GM18505 (cell line): Measurements from ENCODE around the gene LAMTOR4.

Experiments used
- ATAC-seq: cut with Tn5 transposase; IDR thresholded peaks from one replicate; pipeline ENCODE4 v1.9.1; 2021; ENCODE audit not compliant: unreplicated experiment
- POLR2A ChIP-seq: IDR thresholded peaks from 4 replicates; pipeline ENCODE4 v1.6.1; 2011; ENCODE audit warnings: borderline replicate concordance; ENCODE audit not compliant: insufficient read depth, insufficient read length; ENCODE audit errors: extremely low read depth

LAMTOR4 gene

GRCh38 chr7:100153708-100154535, 5.2 kb downstream of the LAMTOR4 start:
- no peak for ATAC-seq
- no peak for TF ChIP-seq POLR2A

GRCh38 chr7:100154651-100155491, 6.2 kb downstream of the LAMTOR4 start:
- ATAC-seq, result no peak
- TF ChIP-seq POLR2A, result peak; percentile 11

GRCh38 chr7:100155553-100156317, 7.0 kb downstream of the LAMTOR4 start:
- no peak for TF ChIP-seq POLR2A
- ATAC-seq, result no peak

DNA sequence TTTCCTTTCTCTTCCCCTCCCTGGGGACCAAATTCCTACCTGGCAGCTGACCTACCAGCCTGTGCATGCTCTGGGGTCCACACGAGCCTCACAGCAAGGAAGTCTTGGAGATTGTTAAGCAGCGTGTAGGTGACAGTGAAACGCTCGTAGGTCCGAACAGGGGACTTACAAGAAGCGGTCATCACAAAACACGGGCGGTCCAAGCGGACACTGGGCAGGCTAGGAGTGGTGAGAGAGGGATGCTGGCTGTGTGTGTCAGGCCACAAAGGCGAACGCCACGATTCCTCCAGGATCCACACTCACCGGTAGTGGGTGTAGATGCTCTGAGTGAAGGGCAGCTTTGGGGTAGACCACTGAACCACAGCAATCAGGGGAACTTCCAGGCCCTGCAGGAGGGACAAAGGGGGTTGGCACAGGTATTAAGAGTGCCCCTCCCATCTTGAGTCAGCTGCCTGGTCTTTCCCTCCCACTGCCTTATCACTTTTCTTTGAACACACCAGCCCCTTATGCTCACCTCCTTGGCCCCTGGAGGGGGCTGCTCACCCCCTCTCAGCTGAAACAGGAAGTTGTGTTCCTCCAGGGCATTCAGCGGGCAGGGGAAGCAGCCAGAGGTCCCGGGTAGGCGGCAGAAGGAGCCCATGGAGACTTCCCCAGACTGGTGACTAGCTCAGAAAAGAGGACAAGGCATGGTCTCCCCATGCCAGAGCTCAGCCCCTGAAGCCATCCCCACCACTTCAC, 7.8 kb downstream of the LAMTOR4 start:
- no peak for ATAC-seq
- no peak for TF ChIP-seq POLR2A

DNA sequence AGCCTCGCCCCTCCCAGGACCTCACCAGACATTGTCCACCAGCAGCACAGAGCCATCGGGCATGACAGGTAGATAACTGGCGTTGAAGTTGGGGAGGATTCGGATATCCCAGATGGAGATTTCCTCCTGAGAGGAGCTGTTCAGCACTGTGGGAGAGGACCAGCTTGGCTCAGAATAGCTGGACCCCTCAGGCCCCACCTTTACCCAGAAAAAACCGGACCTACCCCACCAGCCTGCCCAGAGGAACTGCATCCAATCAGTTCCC, 8.3 kb downstream of the LAMTOR4 start:
- no peak for TF ChIP-seq POLR2A
- ATAC-seq, result no peak

GRCh38 chr7:100157334-100158228, 8.9 kb downstream of the LAMTOR4 start:
- ATAC-seq, result no peak
- TF ChIP-seq POLR2A, result no peak

DNA sequence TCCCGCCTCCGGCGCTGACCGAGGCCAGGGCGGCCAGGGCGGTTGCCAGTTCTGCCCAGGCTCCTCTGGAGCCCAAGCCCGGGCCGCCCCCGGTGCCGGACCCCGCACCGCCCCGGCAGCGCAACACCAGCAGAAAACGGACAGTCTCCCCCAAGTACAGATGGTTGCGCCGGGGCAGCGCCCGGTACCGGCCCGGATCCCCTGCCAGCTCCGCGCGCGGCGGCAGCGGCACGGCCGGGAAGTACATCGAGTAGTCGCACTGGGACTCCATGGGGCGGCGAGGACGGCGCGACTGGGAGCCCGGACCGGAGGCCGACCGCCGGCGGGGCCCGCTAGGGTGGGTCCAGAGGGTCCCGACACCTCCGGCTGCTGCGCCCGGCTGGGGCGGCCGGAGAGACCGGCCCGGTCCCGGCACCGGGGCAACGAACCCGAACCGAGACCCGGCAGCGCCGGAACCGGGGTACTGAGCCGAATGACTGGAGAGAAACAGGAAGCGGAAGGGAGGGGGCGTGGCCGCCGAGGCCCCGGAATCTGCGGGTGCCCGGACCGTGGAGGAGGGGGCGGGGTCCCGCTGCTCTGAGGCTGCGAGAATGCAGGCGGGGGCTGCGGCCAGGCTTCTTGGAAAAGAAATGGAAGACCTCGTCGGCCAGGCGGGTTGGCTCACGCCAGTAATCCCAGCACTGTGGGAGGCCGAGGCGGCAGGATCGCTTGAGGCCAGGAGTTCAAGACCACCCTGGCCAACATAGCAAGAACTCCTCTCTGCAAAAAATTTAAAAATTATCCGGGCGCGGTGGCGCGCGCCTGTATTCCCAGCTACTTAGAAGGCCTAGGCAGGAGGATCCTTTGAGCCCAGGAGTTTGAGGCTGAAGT, 9.7 kb downstream of the LAMTOR4 start, which contains the start of gene TRAPPC14:
TRAPPC14 (minus strand) TSS at position 495 of the 870 bp plus-strand sequence; CDS start at position 271, 224 bp downstream.
- ATAC-seq, result peak; percentile 67
- peak; percentile 86 for TF ChIP-seq POLR2A

DNA sequence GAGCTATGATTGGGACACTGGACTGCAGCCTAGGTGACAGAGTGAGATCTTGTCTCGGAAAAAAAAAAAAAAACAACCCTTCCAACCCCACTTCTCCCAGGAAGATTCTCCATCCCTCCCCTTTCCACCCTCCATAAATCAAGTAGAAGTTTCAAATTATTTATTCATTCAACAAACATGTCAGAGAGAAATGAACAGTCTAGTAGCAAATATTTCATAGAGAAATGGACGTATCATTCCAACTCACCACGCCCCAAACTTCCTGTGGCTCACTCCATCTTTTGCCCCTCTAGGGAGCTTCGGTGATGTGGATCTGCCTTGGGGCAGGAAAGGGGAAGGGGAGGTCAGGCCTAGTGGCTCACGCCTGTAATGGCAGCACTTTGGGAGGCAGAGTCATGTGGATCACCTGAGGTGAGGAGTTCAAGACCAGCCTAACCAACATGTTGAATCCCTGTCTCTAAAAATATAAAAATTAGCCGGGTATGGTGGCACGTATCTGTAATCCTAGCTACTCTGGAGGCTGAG, 10.4 kb downstream of the LAMTOR4 start:
- no peak for ATAC-seq
- TF ChIP-seq POLR2A, result no peak

GRCh38 chr7:100160067-100160466, 11.3 kb downstream of the LAMTOR4 start:
- ATAC-seq, result no peak
- TF ChIP-seq POLR2A, result no peak

GRCh38 chr7:100163006-100163531, 14.4 kb downstream of the LAMTOR4 start:
- TF ChIP-seq POLR2A, result no peak
- ATAC-seq, result no peak
